ENCODE results near the gene RGS5. TPM values are rescaled to one million over a fixed set of nuclear protein-coding genes. Genes with fewer than 3 reads are reported as not detected.

RGS5 gene
- total RNA-seq, 1 donor from 2014 or later, result 1.1 TPM

GRCh38 chr1:163120372-163120771, 82.3 kb downstream of the RGS5 start:
- no peak overlapping the region for H3K4me3 Mint-ChIP-seq
- TF ChIP-seq, protein P1, sequence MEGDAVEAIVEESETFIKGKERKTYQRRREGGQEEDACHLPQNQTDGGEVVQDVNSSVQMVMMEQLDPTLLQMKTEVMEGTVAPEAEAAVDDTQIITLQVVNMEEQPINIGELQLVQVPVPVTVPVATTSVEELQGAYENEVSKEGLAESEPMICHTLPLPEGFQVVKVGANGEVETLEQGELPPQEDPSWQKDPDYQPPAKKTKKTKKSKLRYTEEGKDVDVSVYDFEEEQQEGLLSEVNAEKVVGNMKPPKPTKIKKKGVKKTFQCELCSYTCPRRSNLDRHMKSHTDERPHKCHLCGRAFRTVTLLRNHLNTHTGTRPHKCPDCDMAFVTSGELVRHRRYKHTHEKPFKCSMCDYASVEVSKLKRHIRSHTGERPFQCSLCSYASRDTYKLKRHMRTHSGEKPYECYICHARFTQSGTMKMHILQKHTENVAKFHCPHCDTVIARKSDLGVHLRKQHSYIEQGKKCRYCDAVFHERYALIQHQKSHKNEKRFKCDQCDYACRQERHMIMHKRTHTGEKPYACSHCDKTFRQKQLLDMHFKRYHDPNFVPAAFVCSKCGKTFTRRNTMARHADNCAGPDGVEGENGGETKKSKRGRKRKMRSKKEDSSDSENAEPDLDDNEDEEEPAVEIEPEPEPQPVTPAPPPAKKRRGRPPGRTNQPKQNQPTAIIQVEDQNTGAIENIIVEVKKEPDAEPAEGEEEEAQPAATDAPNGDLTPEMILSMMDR (IDR thresholded peaks at IDR 0.05), result no peak
- CTCF ChIA-PET, result no interaction called here
- no peak for DNase-seq
- H3K36me3 Mint-ChIP-seq (ENCODE audit: low read depth), result no peaks in the 10 kb centered on the region
- no peak overlapping the region for H3K27ac Mint-ChIP-seq
- H3K4me1 Mint-ChIP-seq, result no peaks in the 10 kb centered on the region
- H3K9me3 Mint-ChIP-seq, result no peaks in the 10 kb centered on the region
- intact Hi-C loops (cut with micrococcal nuclease), result no loop called here
- POLR2A ChIA-PET, result no interaction called here
- no peak for ATAC-seq (ENCODE audit: low read depth)
- peaks cover 4% of the 10 kb centered on the region for H3K27me3 Mint-ChIP-seq

- ChIA-PET POLR2A (no interaction called here), CTCF (no interaction called here)
- no peaks in the 10 kb centered on the region for H3K36me3 Mint-ChIP-seq (ENCODE audit: low read depth)
- ATAC-seq (ENCODE audit: low read depth) (no peak), DNase-seq (no peak)
- TF ChIP-seq, protein P1 (IDR thresholded peaks at IDR 0.05), result no peak
- no peaks in the 10 kb centered on the region for H3K9me3 Mint-ChIP-seq
- no peak overlapping the region for H3K4me3 Mint-ChIP-seq
- H3K27ac Mint-ChIP-seq, result no peak overlapping the region
- peaks cover 4% of the 10 kb centered on the region for H3K27me3 Mint-ChIP-seq
- intact Hi-C loops (cut with micrococcal nuclease), result no loop called here
- H3K4me1 Mint-ChIP-seq, result no peaks in the 10 kb centered on the region
These were observed 83.0 kb downstream of the RGS5 start for GRCh38 chr1:163119707-163120106.

DNA sequence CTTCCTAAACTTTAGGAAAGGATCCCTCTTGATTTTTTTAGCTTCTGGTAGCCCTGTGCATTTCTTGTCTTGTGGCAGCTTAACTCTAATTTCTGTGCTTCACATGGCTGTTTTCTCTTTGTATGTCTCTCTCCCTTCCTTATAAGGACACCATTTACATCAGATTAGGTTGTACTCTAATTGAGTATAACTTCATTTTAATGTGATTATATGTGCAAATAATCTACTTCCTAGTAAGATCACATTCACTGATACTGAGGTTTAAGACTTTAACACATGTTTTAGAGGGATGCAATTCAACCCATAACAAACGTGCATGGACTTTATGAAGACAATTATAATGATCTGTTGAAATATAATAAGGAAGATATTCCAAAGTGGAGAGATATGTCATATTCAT, 86.8 kb downstream of the RGS5 start:
- H3K27me3 Mint-ChIP-seq, result peaks cover 3% of the 10 kb centered on the region
- DNase-seq (no peak), ATAC-seq (ENCODE audit: low read depth) (no peak)
- CTCF ChIA-PET, result no interaction called here
- no peaks in the 10 kb centered on the region for H3K36me3 Mint-ChIP-seq (ENCODE audit: low read depth)
- POLR2A ChIA-PET, result no interaction called here
- intact Hi-C loops (cut with micrococcal nuclease), result no loop called here
- no peaks in the 10 kb centered on the region for H3K4me1 Mint-ChIP-seq
- no peak overlapping the region for H3K4me3 Mint-ChIP-seq
- TF ChIP-seq, protein P1 (IDR thresholded peaks at IDR 0.05), result no peak
- H3K27ac Mint-ChIP-seq, result no peak overlapping the region
- H3K9me3 Mint-ChIP-seq, result no peaks in the 10 kb centered on the region

DNA sequence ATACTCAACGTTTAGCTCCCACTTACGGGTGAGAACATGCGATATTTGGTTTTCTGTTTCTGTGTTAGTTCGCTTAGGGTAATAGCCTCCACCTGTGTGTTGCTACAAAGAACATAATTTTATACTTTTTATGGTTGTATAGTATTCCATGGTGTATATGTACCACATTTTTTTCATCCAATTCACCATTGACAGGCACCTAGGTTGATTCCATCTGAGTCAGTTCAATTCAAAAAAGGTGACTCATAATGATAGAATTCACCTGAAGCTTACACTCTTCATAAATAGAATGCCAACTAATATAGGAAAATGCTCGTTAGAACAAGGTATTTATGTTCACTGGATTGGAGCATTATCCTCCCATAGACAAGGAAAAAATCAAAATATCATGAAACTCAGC, 95.1 kb downstream of the RGS5 start:
- no peaks in the 10 kb centered on the region for H3K36me3 Mint-ChIP-seq (ENCODE audit: low read depth)
- no peaks in the 10 kb centered on the region for H3K27me3 Mint-ChIP-seq
- H3K4me3 Mint-ChIP-seq, result no peak overlapping the region
- H3K4me1 Mint-ChIP-seq, result no peaks in the 10 kb centered on the region
- ChIA-PET CTCF (no interaction called here), POLR2A (no interaction called here)
- TF ChIP-seq, protein P1 (IDR thresholded peaks at IDR 0.05), result no peak
- H3K9me3 Mint-ChIP-seq, result peaks cover 3% of the 10 kb centered on the region
- DNase-seq, result no peak
- no peak for ATAC-seq (ENCODE audit: low read depth)
- intact Hi-C loops (cut with micrococcal nuclease), result no loop called here
- H3K27ac Mint-ChIP-seq, result no peak overlapping the region

- POLR2A ChIA-PET, result no interaction called here
- Mint-ChIP-seq H3K27ac (no peak overlapping the region), H3K4me1 (no peaks in the 10 kb centered on the region), H3K9me3 (peaks cover 3% of the 10 kb centered on the region), H3K27me3 (no peaks in the 10 kb centered on the region), H3K4me3 (no peak overlapping the region), H3K36me3 (ENCODE audit: low read depth) (no peaks in the 10 kb centered on the region)
- DNase-seq, result no peak
- intact Hi-C loops (cut with micrococcal nuclease), result no loop called here
- CTCF ChIA-PET, result no interaction called here
- TF ChIP-seq, protein P1 (IDR thresholded peaks at IDR 0.05), result no peak
- no peak for ATAC-seq (ENCODE audit: low read depth)
These were observed 96.2 kb downstream of the RGS5 start for GRCh38 chr1:163106364-163106987.

Data from activated B cell treated with CpG ODN at 0.5 μM for 24 hours (primary cell).